Suppressor macrophage treated with lipopolysaccharide for 1 hour (primary cell): ENCODE data around the gene HSPA13.
"Not testable (repeated sequence)": the region's sequence is repeated elsewhere in the genome, so short reads cannot be mapped to it uniquely, and the experiment has no call there.

ENCODE experiments used
- DNase-seq, 3 donors: peaks; one replicate each; pipeline ENCODE4 v3.0.0-alpha.2; 2020 to 2022

Gene HSPA13, protein sequence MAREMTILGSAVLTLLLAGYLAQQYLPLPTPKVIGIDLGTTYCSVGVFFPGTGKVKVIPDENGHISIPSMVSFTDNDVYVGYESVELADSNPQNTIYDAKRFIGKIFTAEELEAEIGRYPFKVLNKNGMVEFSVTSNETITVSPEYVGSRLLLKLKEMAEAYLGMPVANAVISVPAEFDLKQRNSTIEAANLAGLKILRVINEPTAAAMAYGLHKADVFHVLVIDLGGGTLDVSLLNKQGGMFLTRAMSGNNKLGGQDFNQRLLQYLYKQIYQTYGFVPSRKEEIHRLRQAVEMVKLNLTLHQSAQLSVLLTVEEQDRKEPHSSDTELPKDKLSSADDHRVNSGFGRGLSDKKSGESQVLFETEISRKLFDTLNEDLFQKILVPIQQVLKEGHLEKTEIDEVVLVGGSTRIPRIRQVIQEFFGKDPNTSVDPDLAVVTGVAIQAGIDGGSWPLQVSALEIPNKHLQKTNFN

DNA sequence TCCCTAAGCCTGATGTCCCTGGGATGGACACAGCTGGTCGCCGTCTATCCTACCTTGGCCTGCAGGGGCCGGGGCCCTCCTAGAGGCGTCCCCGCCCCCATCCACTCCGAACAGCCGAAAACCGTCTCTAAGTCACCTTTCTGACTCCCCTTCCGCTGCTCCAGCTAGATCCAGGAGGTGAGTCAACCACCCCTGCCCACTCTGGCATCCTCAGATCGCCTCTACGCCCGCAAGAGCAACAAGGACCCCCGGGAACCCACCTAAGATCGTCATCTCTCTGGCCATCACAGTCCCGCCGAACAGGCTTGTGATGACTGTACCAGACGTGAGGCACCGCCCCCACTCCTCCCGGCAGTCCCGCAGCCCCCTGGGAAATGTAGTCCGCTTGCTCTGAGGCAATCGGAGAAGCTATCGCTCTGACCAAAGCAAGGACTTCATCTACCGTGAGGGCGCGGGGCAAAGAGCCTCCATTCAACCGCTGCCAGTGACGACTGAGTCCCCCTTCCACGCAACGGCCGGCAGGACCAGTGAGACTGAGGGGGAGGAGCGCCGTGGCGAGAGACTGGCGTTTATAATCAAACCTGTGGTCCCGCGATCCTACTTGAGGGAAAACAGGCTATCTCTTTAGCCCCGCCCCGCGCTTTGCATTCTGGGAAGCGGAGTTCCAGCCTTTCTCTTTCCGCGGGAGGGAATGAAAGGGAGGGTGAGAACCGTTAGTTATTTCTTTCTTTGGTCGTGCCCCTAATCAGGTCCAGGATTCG lies at the start of gene HSPA13:
Gene HSPA13 (minus strand): TSS at position 312 of the 761 bp plus-strand sequence. CDS start 27 bp downstream, at position 285.
- DNase-seq = peak; percentile 99 to 100 (median 99)

DNA sequence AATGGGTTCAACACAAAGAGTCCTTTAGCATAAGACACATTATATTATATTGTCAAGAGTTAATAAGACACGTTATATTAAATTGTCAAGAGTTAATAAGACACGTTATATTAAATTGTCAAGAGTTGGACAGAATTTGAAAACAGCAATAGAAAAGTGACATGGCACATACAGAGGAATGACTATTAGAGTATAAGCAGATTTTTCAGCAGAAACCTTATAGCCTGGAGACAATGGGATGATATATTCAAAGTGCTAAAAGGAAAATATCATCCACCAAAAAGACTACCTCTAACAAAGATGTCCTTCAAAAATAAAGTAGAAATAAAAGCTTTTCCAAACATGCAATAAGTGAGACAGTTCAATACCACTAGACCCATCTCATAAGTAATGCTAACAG lies 36.0 kb upstream of the HSPA13 start:
- no peak for DNase-seq

DNA sequence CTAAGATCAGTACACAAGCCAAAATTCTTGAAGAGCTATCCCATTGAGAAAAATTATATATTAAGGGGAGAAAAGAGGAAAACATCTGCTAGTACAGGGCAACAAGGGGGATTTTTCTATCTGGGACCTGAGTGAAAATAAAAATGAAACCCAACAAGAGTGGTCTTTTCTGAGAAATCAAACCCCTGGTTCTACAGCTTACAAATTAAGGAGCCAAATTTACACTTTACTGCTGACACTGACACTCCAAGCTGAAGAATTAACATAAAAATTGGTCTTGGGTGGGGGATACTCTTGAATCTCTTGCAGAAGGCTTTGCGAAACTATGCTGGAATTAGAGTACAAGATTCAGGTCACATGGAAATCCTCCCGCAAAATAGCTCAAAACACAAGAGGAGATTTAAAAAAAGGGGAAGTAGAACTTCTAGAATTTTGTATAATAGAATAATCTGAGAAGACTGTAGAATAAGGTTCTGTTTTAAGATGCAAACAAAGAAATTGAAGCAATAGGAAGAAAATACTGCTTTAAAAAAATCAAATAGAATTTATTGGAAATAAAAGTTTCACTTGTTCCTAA lies 32.1 kb upstream of the HSPA13 start:
- DNase-seq = peak; percentile 3 to 39 (median 29)

DNA sequence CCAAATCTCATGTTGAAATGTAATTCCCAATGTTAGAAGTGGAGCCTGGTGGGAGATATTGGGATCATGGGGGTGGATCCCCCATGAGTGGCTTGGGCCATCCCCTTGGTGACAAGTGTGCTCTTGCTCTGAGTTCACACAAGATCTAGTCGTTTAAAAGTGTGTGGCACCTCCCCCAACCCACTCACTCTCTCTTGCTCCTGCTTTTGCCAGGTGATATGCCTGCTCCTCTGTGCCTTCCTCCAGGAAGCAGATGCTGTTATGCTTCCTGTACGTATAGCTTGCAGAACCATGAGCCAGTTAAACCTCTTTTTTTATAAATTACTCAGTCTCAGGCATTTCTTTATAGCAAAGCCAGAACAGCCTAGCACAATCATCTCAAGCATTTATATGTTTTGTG lies 23.0 kb upstream of the HSPA13 start:
- no peak for DNase-seq

DNA sequence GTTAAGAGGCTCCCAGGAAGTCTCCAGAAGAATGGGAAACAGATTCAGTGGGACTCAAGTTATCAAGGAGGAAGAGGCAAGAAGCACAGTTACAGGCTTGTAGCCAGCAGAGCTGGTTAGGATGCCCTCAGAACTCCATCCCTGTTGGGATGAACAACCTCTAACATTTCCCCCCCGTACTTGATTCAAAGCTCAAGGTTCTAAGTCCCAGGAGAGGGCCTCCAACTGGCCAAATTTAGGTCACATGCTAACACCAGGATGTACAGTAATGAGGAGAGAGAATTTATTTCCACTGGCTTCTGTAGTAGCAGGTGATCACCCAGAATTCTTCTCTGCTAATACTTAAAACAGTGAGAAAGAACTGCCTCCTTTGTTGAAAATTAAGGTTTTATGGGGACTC lies 22.3 kb upstream of the HSPA13 start:
- DNase-seq = no peak

DNA sequence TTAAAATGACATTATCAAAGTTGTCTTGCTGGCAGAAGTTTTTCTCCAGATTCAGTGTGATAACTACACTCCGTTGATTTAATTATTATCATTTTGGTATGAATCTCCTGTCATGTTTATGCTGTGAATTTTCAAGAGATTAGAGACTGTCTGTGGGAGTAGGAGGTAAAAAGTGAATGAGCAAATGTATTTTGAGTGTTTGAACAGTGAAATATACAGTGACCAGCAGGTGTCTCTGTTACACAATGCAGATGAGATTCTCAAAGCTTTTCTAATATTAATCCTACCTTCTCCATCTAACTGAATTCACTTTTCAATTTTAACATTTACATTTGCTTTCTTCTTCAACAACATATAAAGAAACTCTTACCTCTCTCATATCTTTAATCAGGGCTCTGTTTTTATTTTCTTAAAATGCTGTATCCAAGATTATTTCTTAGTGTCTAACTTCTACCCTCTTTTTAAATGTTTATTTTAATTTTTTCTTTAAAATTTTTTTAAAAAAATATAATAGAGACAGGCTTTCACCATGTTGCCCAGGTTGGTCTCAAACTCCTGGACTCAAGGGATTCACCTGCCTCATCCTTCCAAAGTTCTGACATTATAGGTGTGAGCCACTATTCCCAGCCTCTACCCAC lies 20.9 kb upstream of the HSPA13 start:
- peak; percentile 45 to 67 (median 65) for DNase-seq

DNA sequence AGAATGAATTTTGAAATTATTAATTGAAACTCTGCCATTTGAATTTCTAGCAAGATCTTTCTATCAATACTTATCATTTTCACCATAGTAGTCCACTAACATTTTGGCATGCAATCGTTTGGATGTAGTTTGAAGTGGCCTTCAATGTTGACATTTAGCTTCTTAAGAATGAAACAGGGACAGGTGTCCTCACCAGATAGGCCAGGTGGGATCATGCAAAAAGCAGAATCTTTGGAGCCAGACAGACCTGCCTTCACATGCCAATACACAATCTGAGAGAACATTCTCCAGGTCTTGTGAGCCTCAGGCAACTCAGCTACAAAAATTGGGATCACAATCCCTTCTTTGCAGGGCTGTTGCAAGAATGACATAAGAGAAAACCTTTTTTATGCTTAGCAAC lies 18.3 kb upstream of the HSPA13 start:
- DNase-seq = no peak

DNA sequence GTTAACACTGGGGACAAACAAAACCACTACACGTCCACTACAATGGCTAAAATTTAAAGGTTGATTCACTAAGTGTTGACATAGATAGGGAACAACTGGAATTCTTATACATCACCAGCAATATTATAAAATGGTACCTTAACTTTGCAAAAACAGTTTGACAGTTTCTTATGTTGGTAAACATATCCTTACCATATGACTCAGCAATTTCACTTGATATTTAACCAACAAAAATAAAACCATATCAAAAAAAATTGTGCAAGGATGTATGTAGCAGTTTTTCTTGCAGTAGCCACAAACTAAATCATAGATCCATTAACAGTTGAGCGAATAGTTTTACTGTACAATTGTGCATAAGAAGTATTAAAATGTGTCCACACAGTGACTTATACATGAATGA lies 5.3 kb upstream of the HSPA13 start:
- no peak for DNase-seq

DNA sequence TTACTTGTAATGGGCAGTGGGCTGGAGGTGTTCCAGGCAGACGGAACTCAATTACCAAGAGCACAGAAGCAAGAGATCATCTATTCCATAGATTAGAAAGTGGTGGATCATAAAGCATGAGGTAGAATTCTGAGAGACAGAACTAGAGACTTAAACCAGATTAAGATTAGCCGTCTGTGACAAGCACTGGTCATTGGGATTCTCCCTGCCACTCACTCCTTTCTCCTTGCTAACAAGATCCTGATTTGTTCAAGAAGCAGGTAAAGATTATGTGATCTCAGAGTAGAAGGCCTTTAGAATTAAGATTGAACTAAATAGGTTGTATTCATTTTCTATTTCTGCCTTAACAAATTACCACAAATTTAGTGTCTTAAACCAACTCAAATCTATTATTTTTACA lies 1.5 kb upstream of the HSPA13 start:
- no peak for DNase-seq

DNA sequence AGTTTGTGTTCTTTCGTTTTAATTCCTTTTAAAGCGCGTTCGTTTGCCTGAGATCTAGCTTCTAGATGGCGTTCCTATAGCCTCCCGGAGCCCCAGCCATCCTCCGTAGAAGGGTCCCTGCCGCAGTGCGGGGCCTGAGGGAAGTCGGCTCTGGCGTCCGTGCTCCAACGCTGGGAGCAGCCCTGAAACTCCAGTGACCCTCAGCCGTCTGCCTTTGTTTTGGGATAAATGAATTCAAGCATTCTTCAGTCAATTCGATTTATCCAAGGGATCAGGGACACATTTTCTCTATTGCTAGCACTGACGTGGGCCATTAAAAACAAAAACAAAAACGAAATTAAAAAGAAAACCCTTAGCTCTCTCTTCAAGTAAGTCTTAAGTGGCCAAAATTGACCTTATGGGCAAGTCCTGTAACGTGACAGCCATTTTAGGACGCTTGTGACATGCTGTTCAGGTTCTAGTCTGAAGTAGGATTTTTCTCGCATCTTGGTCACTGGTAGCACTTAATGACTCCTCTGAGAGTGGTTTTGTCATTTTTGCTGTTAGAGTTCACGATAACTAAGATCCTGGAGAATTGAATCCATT lies 742 bp upstream of the HSPA13 start:
- peak; percentile 43 to 61 (median 59) for DNase-seq

DNA sequence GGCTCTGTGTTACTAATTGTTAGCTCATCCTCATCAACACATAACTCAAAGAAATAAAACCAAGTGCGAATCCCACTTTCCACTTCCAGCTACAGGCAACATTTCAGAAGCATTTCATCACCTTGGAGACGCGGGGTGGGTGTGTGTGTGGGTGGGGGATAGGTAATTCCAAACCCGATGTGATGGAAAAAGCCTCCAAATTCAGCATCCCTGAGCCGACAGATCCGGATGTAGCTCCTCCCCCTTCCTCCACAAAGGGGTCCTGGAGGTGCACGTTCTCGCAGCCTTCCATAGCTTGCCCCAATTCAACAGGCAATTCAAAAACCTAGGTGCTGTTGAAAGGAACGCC lies 486 bp downstream of the HSPA13 start:
- DNase-seq = peak in 2 of 3 donors; percentile 10 to 15

DNA sequence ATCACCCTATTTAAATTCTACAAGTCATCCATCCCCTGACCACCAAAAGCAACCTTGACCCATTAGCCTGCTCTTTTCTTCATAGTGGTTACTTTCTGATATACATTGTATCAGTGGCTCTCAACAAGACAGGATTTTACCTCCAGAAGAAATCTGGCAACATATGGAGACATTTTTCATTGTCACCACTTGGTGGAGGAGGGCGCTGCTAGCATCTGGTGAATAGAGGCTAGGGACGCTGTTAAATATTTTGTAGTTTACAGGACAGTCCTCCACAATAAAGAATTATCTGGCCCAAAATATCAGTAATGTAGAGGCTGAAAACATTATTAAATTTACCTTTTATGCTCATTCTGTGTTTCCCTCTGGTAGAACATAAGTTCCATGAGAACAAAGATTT lies 6.1 kb downstream of the HSPA13 start:
- DNase-seq = peak in 1 of 3 donors; percentile 16

DNA sequence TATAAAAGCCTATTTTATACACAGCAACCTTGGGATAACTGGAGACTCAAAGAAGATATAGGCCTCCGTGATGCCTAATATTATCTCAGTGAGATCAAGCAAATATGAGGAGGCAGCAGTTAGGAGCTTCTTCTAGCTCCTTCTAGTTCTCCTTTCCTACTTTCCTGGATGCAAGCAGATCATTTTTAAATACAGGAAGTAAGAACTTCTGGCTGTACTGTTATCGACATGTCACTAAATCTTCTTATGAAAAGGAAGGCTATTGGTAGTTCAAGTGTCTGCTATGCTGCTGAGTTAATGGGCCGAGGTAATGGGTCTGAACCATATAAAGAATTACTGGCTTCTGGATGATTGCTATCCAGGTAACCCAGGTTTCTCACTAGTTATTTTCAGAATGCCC lies 15.9 kb downstream of the HSPA13 start:
- peak; percentile 22 to 47 (median 44) for DNase-seq

DNA sequence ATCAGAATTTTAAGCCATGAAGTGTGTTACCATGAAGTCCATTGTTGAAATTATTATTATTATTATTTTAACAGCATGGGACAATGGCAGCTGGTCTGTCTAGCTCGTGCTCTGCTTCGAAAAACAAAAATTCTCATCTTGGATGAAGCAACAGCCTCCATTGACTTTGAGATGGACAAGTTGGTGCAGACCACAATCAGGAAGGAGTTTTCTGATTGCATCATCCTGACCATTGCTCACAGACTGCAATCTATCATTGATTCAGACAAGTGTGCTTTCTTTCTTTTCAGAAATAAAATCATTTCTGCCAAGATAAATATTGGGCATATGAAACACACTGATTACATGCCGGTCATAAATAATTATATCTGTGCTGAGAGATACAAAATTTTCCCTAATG lies 21.0 kb downstream of the HSPA13 start:
- DNase-seq = peak; percentile 61 to 77 (median 74)

DNA sequence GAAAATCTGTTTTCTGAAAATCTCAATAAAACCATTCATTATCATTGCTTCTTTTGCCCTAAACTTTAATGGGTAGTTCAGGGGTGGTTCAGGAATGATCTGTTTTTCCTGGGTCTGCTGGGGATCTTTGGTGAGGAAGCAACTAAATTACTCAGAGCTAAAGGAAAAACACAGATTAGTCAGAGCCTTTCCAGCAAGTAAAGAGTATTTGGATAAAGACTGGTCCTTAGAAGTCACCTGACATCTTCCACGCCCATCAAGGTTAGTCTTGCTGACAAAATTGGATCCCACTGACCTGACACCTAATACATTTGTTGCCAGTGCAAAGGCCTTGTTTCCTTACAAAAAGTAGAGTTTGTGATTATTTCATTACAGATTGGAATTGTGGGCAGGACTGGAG lies 24.2 kb downstream of the HSPA13 start:
- peak; percentile 30 to 43 (median 41) for DNase-seq

DNA sequence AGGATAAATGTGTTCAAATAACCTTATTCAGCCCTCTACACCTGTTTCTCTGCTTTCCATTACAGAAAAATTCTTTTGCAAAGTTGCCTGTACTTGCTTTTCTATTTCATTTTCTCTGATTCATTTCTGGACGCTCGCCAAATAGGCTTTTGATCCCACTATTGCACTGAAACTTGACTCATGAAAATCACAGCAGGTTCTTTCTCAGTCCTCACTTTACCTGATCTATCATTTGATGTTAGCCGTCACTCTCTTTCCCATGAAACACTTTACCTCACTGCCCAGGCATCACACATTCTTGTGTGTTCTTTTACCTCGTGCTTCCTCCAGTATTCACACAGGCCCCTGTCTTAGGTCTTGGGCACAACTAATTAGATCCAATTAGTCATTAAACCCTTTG lies 26.2 kb downstream of the HSPA13 start:
- DNase-seq = no peak

DNA sequence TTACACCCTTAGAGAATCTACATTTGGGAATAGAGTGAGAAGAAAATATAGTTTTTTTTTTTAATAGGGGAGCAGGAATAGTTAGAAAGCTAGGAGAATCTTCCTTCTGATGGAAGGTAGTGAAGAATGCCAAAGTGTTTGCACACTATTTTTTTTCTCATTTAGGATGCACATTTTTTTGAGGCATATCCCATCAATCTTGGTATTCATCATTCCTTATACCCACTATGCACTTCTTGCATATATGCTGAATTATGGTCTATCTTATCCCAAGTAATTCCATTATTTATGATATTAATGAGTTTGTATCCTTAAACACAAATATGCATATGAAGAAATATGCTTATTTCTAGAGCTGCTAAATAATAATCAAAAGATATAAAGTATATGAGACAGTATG lies 28.4 kb downstream of the HSPA13 start:
- DNase-seq = no peak

DNA sequence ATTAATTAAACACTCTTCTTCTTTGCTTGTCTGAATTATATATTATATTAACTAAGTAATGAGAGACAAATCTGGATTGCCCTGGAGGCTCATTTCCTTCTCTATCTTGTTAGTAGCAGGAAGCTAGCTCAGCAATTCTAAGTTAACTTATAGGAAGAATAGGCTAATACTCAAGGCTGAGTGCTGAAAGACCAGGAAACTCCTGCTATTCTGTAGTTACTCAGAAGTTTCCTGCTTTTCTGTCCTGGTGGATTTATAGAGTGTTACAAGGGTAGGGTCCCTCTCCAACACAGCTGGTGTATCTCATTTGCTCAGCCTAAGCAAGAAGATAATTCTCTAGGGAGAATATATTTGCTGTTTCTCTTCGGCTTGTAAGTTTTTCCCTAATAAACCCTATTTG lies 29.2 kb downstream of the HSPA13 start:
- no peak for DNase-seq

DNA sequence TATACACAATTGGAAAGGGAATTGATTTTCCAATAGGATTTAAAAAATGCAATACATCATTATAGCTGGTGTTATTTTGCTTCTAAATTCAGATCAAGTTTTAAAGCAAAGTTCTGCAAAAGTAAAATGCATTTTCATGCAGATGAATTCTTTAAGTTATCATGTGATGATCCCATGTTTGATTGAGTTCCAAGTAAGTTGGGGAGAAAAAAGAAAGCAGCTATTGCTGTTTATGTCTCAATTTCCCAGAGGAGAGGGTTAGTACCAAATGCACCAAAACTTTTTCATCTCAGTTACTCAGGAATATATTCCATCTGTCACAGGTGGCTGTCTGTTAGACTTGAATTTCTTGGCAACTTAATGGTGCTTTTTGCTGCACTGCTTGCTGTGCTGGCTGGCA lies 29.7 kb downstream of the HSPA13 start:
- no peak for DNase-seq

DNA sequence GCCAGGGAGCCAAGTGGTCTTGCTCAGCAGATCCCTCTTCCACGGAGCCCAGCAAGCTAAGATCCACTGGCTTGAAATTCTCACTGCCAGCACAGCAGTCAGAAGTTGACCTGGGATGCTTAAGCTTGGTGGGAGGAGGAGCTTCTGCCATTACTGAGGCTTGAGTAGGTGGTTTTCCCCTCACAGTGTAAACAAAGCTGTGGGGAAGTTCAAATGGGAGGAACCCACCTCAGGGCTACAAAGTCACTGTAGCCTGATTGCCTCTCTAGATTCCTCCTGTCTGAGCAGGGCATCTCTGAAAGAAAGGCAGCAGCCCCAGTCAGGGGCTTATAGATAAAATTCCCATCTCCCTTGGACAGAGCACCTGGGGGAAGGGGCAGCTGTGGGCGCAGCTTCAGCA lies 55.6 kb downstream of the HSPA13 start:
- DNase-seq = not testable (repeated sequence)

DNA sequence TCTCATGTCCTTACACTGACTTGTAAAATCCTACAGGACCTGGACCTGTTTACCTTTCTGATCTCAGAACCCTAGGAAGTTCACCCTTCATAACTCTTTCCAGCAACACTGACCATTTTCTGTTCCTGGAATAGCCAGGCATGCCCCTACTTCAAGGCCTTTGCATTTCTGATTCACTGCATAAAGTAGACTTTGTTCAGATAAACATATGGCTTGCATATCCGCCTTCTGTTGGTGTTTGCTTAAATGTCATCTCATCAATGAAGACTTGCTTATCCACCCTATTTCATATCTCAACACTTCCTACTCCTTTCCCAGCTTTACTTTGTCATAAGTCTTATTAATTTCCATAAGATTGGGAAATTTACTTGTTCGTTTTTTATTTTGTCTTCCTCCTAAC lies 57.4 kb downstream of the HSPA13 start:
- DNase-seq = no peak
